ENCODE measurements around the gene TM4SF4. TPM values are rescaled to one million over a fixed set of nuclear protein-coding genes. Genes with fewer than 3 reads are reported as not detected.

TM4SF4 gene
- total RNA-seq, 2 experiments from 2014 or later, result not detected

DNA sequence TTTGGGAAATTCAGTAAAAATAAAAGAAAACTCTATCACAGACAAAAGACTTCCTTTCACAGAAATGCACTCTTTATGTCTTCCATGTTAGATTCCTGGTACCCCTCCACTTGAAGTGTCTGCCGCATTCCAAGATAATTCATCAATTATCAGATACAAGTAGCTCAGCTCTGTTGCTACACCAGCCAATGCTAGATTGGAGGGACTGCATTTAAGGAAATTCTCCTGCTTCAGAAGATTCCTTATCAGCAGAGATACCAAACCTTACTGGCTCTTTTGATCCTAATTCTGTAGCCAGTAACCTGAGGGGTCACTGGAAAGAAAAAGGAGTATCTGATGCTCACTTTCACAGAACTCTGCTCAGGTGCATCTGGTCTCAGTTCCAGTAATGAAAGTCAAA is 63.9 kb downstream of the TM4SF4 start:
- H3K27ac Mint-ChIP-seq, result no peak overlapping the region
- H3K27me3 Mint-ChIP-seq, result peaks cover 5% of the 10 kb centered on the region
- H3K4me1 Mint-ChIP-seq, result no peaks in the 10 kb centered on the region
- H3K4me3 Mint-ChIP-seq, result no peak overlapping the region
- POLR2A ChIA-PET, result no interaction called here
- CTCF ChIA-PET, result interaction anchor here (0.9 kb wide), 1 partner anchor 150 kb away, joined by 3 read pairs; no protein-coding TSS in a partner anchor
- no peak for DNase-seq
- H3K9me3 Mint-ChIP-seq, result no peaks in the 10 kb centered on the region
- H3K36me3 Mint-ChIP-seq (ENCODE audit: low read depth), result no peaks in the 10 kb centered on the region

DNA sequence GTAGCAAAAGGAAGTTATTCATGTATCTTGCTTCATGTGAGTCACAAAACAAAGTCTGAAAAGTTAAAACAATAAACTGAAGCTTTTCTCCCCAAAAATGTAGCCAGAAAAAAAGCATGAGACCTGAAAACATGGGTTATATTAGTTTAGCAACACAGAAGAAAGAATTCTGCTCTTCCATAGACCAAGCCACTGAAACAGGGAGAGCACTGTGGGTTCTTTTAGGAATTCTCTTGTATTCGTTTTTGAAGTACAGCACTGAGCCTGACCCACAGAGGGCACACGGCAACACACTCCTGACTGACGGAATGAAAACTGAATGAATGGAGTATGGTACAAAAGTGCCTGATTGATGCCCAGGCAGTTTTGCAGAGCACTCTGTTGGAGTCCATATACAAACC is 66.6 kb downstream of the TM4SF4 start:
- Mint-ChIP-seq H3K27me3 (peaks cover 9% of the 10 kb centered on the region), H3K36me3 (ENCODE audit: low read depth) (no peaks in the 10 kb centered on the region), H3K4me1 (no peaks in the 10 kb centered on the region), H3K27ac (no peak overlapping the region), H3K9me3 (no peaks in the 10 kb centered on the region), H3K4me3 (no peak overlapping the region)
- CTCF ChIA-PET, result interaction anchor here (0.5 kb wide), 1 partner anchor 1409 kb away, joined by 3 read pairs; no protein-coding TSS in a partner anchor
- POLR2A ChIA-PET, result no interaction called here
- DNase-seq, result no peak

- ChIA-PET CTCF (no interaction called here), POLR2A (no interaction called here)
- H3K9me3 Mint-ChIP-seq, result no peaks in the 10 kb centered on the region
- H3K27ac Mint-ChIP-seq, result no peak overlapping the region
- H3K27me3 Mint-ChIP-seq, result peaks cover 9% of the 10 kb centered on the region
- H3K4me3 Mint-ChIP-seq, result no peak overlapping the region
- no peaks in the 10 kb centered on the region for H3K4me1 Mint-ChIP-seq
- no peak for DNase-seq
- no peaks in the 10 kb centered on the region for H3K36me3 Mint-ChIP-seq (ENCODE audit: low read depth)
Observed at GRCh38 chr3:149542375-149543312, 68.1 kb downstream of the TM4SF4 start.

DNA sequence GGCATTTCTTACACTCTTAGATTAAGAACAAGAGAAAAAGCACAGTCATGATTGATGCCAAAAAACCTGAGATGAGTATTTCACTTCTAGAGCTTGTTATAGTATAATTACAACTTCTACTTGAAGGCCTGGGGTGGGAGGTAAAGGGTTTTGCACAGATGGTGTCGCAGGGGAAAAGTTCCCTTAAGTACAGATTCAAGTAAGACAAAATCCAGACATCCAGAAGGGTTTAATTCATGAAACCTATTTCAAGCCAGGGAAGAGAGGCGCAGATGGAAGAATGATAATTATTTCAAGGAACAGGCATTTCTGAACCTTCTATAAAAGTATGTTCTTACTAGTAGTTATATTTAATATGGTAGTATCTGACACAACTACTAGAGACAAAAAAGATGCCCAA is 70.6 kb downstream of the TM4SF4 start:
- Mint-ChIP-seq H3K36me3 (ENCODE audit: low read depth) (no peaks in the 10 kb centered on the region), H3K4me1 (no peaks in the 10 kb centered on the region), H3K27ac (no peak overlapping the region), H3K4me3 (no peak overlapping the region), H3K27me3 (peaks cover 14% of the 10 kb centered on the region), H3K9me3 (no peaks in the 10 kb centered on the region)
- ChIA-PET POLR2A (no interaction called here), CTCF (no interaction called here)
- DNase-seq, result no peak

- H3K4me3 Mint-ChIP-seq, result no peak overlapping the region
- peaks cover 14% of the 10 kb centered on the region for H3K27me3 Mint-ChIP-seq
- no peak for DNase-seq
- H3K27ac Mint-ChIP-seq, result no peak overlapping the region
- no peaks in the 10 kb centered on the region for H3K4me1 Mint-ChIP-seq
- no peaks in the 10 kb centered on the region for H3K36me3 Mint-ChIP-seq (ENCODE audit: low read depth)
- ChIA-PET POLR2A (no interaction called here), CTCF (interaction anchor here (0.6 kb wide), 1 partner anchor 368 kb away, joined by 3 read pairs; no protein-coding TSS in a partner anchor)
- H3K9me3 Mint-ChIP-seq, result no peaks in the 10 kb centered on the region
Observed at GRCh38 chr3:149547413-149547812, 72.9 kb downstream of the TM4SF4 start.

DNA sequence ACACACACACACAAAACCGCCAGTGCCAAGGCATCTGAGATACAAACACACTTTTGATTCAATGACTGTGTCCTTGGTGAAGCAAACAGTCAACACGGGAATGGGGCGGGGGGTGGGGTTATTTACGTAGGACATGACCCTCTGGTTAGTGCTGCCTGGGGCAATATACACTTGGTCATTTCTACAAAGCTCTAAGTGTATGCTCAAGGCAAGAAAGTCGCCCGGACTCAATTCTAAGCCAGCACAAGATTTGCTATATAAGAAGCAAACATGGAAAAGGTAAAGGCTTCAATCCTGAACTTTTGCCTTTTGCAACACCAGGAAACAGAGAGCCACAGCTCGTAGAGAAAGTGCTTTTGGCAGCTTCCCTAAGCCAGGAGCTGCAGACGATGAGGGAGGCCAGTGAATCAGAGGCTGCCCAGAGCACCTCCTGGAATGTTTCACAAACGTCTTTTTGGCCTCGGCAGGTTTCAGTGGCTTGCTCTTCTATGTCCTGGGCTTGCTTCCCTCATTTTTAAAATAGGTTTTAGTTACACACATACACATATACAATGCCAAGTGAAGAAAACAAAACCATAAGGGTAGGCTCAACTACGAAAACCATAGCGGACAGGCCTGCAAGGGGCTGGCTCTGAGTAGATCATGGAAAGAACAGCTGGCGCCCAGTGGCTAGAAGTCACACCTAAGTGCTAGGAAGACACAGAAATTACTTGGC is 73.6 kb downstream of the TM4SF4 start:
- Mint-ChIP-seq H3K4me1 (no peaks in the 10 kb centered on the region), H3K9me3 (no peaks in the 10 kb centered on the region), H3K27ac (no peak overlapping the region), H3K4me3 (no peak overlapping the region), H3K36me3 (ENCODE audit: low read depth) (no peaks in the 10 kb centered on the region), H3K27me3 (peaks cover 15% of the 10 kb centered on the region)
- ChIA-PET CTCF (no interaction called here), POLR2A (no interaction called here)
- no peak for DNase-seq

DNA sequence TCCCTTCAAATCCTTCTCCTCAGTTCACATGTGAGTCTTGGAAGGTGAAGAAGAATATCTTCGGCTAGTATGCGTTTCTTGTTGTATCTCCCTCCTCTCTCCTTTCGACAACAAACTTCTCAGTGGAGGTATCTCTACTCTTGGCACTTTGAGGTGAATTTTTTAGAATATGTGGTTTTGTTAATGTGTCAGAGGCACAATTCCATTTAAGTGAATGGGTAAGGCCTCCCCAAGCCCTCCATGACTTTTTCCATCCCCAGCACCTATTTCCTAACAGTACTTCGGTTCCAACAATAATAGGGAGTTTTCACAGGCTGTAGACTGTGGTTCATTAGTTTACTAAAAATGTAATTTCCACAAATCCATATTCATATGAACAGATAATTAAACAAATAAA is 74.2 kb downstream of the TM4SF4 start:
- no peak overlapping the region for H3K27ac Mint-ChIP-seq
- ChIA-PET CTCF (no interaction called here), POLR2A (no interaction called here)
- no peak for DNase-seq
- H3K27me3 Mint-ChIP-seq, result peaks cover 15% of the 10 kb centered on the region
- no peaks in the 10 kb centered on the region for H3K4me1 Mint-ChIP-seq
- H3K36me3 Mint-ChIP-seq (ENCODE audit: low read depth), result no peaks in the 10 kb centered on the region
- no peaks in the 10 kb centered on the region for H3K9me3 Mint-ChIP-seq
- H3K4me3 Mint-ChIP-seq, result no peak overlapping the region

GRCh38 chr3:149551500-149551899 is 77.0 kb downstream of the TM4SF4 start:
- Mint-ChIP-seq H3K36me3 (ENCODE audit: low read depth) (no peaks in the 10 kb centered on the region), H3K4me3 (no peak overlapping the region), H3K27me3 (peaks cover 19% of the 10 kb centered on the region), H3K27ac (no peak overlapping the region), H3K4me1 (no peaks in the 10 kb centered on the region), H3K9me3 (no peaks in the 10 kb centered on the region)
- POLR2A ChIA-PET, result no interaction called here
- CTCF ChIA-PET, result no interaction called here
- no peak for DNase-seq

DNA sequence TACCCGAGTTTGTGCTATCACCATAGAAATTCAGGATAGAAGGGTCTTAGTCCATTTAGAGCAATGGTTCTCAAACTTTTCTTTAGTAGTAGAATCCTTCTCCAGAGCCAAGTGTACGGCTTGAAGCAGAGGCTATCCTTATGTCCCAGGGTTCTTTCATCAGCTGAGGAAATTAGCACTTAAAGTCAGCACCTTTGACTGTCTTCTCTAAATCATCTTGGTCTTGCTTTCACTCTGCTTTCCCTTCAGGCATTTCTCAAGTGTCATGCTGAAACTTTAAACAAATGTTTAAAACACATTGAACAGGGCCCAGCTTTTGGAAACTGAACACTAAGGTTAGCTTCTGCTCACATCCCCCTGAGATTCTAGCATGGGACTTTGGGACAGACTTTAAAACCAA is 78.2 kb downstream of the TM4SF4 start:
- Mint-ChIP-seq H3K4me3 (no peak overlapping the region), H3K36me3 (ENCODE audit: low read depth) (no peaks in the 10 kb centered on the region), H3K9me3 (no peaks in the 10 kb centered on the region), H3K4me1 (no peaks in the 10 kb centered on the region), H3K27me3 (peaks cover 20% of the 10 kb centered on the region), H3K27ac (no peak overlapping the region)
- ChIA-PET POLR2A (no interaction called here), CTCF (no interaction called here)
- DNase-seq, result no peak

Other genes with a start within 250 kb of the TM4SF4 start
- not detected for gene TM4SF18, start 141.1 kb upstream of the TM4SF4 start, total RNA-seq
- gene TM4SF1, start 97.0 kb upstream of the TM4SF4 start, total RNA-seq, result not detected
- gene WWTR1, start 183.3 kb downstream of the TM4SF4 start, total RNA-seq, result under 1 TPM; 0.27 to 0.77 TPM